CD14-positive monocyte (primary cell): ENCODE results near the gene CDH8. TPM values are rescaled to one million over a fixed set of nuclear protein-coding genes. Genes with fewer than 3 reads are reported as not detected.

Source experiments
- DNase-seq, 3 donors: peaks; one replicate each; pipeline ENCODE4 v3.0.0-alpha.2; 2011 to 2022
- H2AFZ ChIP-seq: 2 replicates; pipeline ENCODE4 v1.6.0; 2012; ENCODE audit warnings: mild to moderate bottlenecking, low read depth, low read length, inconsistent platforms; ENCODE audit not compliant: insufficient read depth, poor library complexity, severe bottlenecking
- H3K27ac ChIP-seq, 2 donors: 1 replicate in 1 of 2; 2 replicates in 1 of 2; pipeline ENCODE4 v1.5.1; 2012 to 2013; ENCODE audit warnings: low read length in 2 of 2, control low read depth in 1 of 2, inconsistent platforms in 1 of 2, low read depth in 1 of 2, mild to moderate bottlenecking in 1 of 2
- H3K27me3 ChIP-seq, 2 donors: one replicate each; pipeline versions ENCODE4 v1.6.0 to v1.6.1; 2011 to 2013; ENCODE audit warnings: low read length in 2 of 2; ENCODE audit not compliant: control insufficient read depth in 2 of 2, insufficient read depth in 2 of 2
- H3K36me3 ChIP-seq, 2 donors: replicated peaks in 1 of 2; 1 replicate in 1 of 2; 2 replicates in 1 of 2; pipeline versions ENCODE4 v1.5.1 to v1.6.1; 2012 to 2013; ENCODE audit warnings: low read length in 2 of 2, control low read depth in 1 of 2, inconsistent platforms in 1 of 2, mild to moderate bottlenecking in 1 of 2; ENCODE audit not compliant: insufficient read depth in 2 of 2, control insufficient read depth in 1 of 2
- H3K4me1 ChIP-seq, 2 donors: 1 replicate in 1 of 2; 2 replicates in 1 of 2; pipeline versions ENCODE4 v1.5.1 to v1.6.1; 2012 to 2013; ENCODE audit warnings: low read length in 2 of 2, control low read depth in 1 of 2, inconsistent platforms in 1 of 2, mild to moderate bottlenecking in 1 of 2, moderate library complexity in 1 of 2; ENCODE audit not compliant: insufficient read depth in 2 of 2, control insufficient read depth in 1 of 2
- H3K4me2 ChIP-seq: replicated peaks from 2 replicates; pipeline ENCODE3; 2012; ENCODE audit warnings: low read length, moderate library complexity, mild to moderate bottlenecking; ENCODE audit not compliant: poor library complexity, severe bottlenecking; ENCODE audit errors: extremely low read depth
- H3K4me3 ChIP-seq, 3 experiments: fragments of 200-600 bp in 1 of 3; sonication (generic) in 1 of 3; replicated peaks in 1 of 3; 1 replicate in 2 of 3; 2 replicates in 1 of 3; pipeline ENCODE4 v1.5.1; 2011 to 2013; ENCODE audit warnings: low read length in 3 of 3, mild to moderate bottlenecking in 3 of 3, control low read depth in 2 of 3, low read depth in 2 of 3, inconsistent platforms in 1 of 3, moderate library complexity in 1 of 3
- H3K79me2 ChIP-seq: 2 replicates; pipeline ENCODE4 v1.6.0; 2012; ENCODE audit warnings: mild to moderate bottlenecking, control low read depth, inconsistent platforms, low read length, moderate library complexity; ENCODE audit not compliant: insufficient read depth
- H3K9ac ChIP-seq: 2 replicates; pipeline ENCODE4 v1.6.0; 2017; ENCODE audit warnings: low read length, mild to moderate bottlenecking; ENCODE audit not compliant: insufficient read depth, poor library complexity, severe bottlenecking
- H3K9me3 ChIP-seq, 2 donors: replicated peaks in 1 of 2; 1 replicate in 1 of 2; 2 replicates in 1 of 2; pipeline versions ENCODE4 v1.5.1 to v1.6.1; 2012 to 2013; ENCODE audit warnings: low read length in 2 of 2, control low read depth in 1 of 2; ENCODE audit not compliant: control insufficient read depth in 1 of 2, insufficient read depth in 1 of 2
- H4K20me1 ChIP-seq: 2 replicates; pipeline ENCODE4 v1.6.0; 2012; ENCODE audit warnings: mild to moderate bottlenecking, low read length, control low read depth, moderate library complexity; ENCODE audit not compliant: insufficient read depth
- H3K27ac Mint-ChIP-seq, 7 donors: one replicate each; pipeline ENCODE4 v1.8.0; 2020; ENCODE audit warnings: mild to moderate bottlenecking in 7 of 7, mixed read lengths in 7 of 7, moderate library complexity in 6 of 7, inconsistent platforms in 2 of 7
- H3K27me3 Mint-ChIP-seq, 3 donors: one replicate each; pipeline ENCODE4 v1.8.0; 2021 to 2022; ENCODE audit warnings: low read depth in 3 of 3, mild to moderate bottlenecking in 3 of 3, mixed read lengths in 3 of 3, moderate library complexity in 3 of 3, inconsistent platforms in 1 of 3
- H3K36me3 Mint-ChIP-seq, 2 donors: one replicate each; pipeline ENCODE4 v1.8.0; 2020; ENCODE audit warnings: mixed read lengths in 2 of 2, inconsistent platforms in 1 of 2, mild to moderate bottlenecking in 1 of 2
- H3K4me1 Mint-ChIP-seq: one replicate; pipeline ENCODE4 v1.8.0; 2020; ENCODE audit warnings: mild to moderate bottlenecking, mixed read lengths
- H3K4me3 Mint-ChIP-seq, 2 donors: one replicate each; pipeline ENCODE4 v1.8.0; 2020; ENCODE audit warnings: mild to moderate bottlenecking in 2 of 2, mixed read lengths in 2 of 2, moderate library complexity in 1 of 2
- H3K9me3 Mint-ChIP-seq, 7 donors: one replicate each; pipeline ENCODE4 v1.8.0; 2020 to 2022; ENCODE audit warnings: mixed read lengths in 7 of 7, mild to moderate bottlenecking in 6 of 7, moderate library complexity in 6 of 7, inconsistent platforms in 2 of 7
- CTCF ChIP-seq: fragments of 200-600 bp; IDR thresholded peaks from one replicate; pipeline ENCODE4 v1.8.0; 2022; ENCODE audit warnings: antibody characterized with exemption, mild to moderate bottlenecking
- WGBS: methylation state at CpG from one replicate; pipeline ENCODE4 v1.1.5; 2013; ENCODE audit warnings: missing lambda C conversion rate; ENCODE audit not compliant: insufficient coverage; 5-methylcytosine and 5-hydroxymethylcytosine counted together
- intact Hi-C, 2 donors: fragments of 100-400 bp; cut with micrococcal nuclease; formaldehyde crosslinking; loops; one replicate each; pipeline versions ENCODE4 v1.15.0 to v1.15.1; 2023
- polyA plus RNA-seq, 3 donors: library from polyadenylated mRNA; depleted of rRNA in 1 of 3; unstranded in 2 of 3; stranded (reverse) in 1 of 3; fragments of 300-500 nt in 2 of 3; fragments of >200 nt in 1 of 3; fragmentation: Illumina TruSeq in 2 of 3; gene quantifications; 1 replicate in 2 of 3; 2 replicates in 1 of 3; pipeline ENCODE4 v1.2.3, GENCODE V29; 2012 to 2021

The CDH8 gene
- polyA plus RNA-seq, 3 donors: not detected

GRCh38 chr16:62064173-62064572 is 27.9 kb upstream of the CDH8 start:
- Histone ChIP-seq H3K9ac (no peak overlapping the region), H3K4me3 (no peak overlapping the region), H3K79me2 (no peaks in the 10 kb centered on the region), H3K4me2 (no peak overlapping the region), H3K36me3 (no peaks in the 10 kb centered on the region), H3K27me3 (no peaks in the 10 kb centered on the region), H4K20me1 (no peaks in the 10 kb centered on the region), H3K4me1 (no peaks in the 10 kb centered on the region), H3K27ac (no peak overlapping the region), H3K9me3 (no peaks in the 10 kb centered on the region), H2AFZ (no peak overlapping the region)
- H3K9me3 Mint-ChIP-seq: peaks cover 0 to 3% (median 0%) of the 10 kb centered on the region in 7 donors
- WGBS: 89% methylated on average over 3 of the region's 5 CpGs
- H3K36me3 Mint-ChIP-seq: no peaks in the 10 kb centered on the region
- intact Hi-C loops: no loop called here
- H3K4me1 Mint-ChIP-seq: no peaks in the 10 kb centered on the region
- no peak for DNase-seq
- no peak for TF ChIP-seq CTCF
- H3K4me3 Mint-ChIP-seq: no peak overlapping the region
- peaks cover 0 to 3% (median 0%) of the 10 kb centered on the region in 3 donors for H3K27me3 Mint-ChIP-seq
- no peak overlapping the region for H3K27ac Mint-ChIP-seq

- Histone ChIP-seq H3K9me3 (no peaks in the 10 kb centered on the region), H4K20me1 (no peaks in the 10 kb centered on the region), H3K4me1 (no peaks in the 10 kb centered on the region), H3K9ac (no peak overlapping the region), H2AFZ (no peak overlapping the region), H3K4me3 (no peak overlapping the region), H3K79me2 (no peaks in the 10 kb centered on the region), H3K4me2 (no peak overlapping the region), H3K27ac (no peak overlapping the region), H3K27me3 (no peaks in the 10 kb centered on the region), H3K36me3 (no peaks in the 10 kb centered on the region)
- no peak for TF ChIP-seq CTCF
- DNase-seq: no peak
- Mint-ChIP-seq H3K27ac (no peak overlapping the region), H3K4me3 (no peak overlapping the region), H3K4me1 (no peaks in the 10 kb centered on the region), H3K36me3 (no peaks in the 10 kb centered on the region), H3K27me3 (peaks cover 0 to 3% (median 0%) of the 10 kb centered on the region in 3 donors), H3K9me3 (no peaks in the 10 kb centered on the region)
- WGBS: no CpG with 5 or more reads among the region's 3 CpGs
- intact Hi-C loops: no loop called here
Observed at GRCh38 chr16:62060089-62060488, 23.9 kb upstream of the CDH8 start.
